ENCODE data around the gene PPP1R2. TPM values are rescaled to one million over a fixed set of nuclear protein-coding genes. Genes with fewer than 3 reads are reported as not detected.

PPP1R2 gene
- total and polyA plus RNA-seq, 2 of the 13 experiments (the other 11 are each of a cell fraction or from before 2014, with no cell fraction given): 36.5 to 86.5 TPM

DNA sequence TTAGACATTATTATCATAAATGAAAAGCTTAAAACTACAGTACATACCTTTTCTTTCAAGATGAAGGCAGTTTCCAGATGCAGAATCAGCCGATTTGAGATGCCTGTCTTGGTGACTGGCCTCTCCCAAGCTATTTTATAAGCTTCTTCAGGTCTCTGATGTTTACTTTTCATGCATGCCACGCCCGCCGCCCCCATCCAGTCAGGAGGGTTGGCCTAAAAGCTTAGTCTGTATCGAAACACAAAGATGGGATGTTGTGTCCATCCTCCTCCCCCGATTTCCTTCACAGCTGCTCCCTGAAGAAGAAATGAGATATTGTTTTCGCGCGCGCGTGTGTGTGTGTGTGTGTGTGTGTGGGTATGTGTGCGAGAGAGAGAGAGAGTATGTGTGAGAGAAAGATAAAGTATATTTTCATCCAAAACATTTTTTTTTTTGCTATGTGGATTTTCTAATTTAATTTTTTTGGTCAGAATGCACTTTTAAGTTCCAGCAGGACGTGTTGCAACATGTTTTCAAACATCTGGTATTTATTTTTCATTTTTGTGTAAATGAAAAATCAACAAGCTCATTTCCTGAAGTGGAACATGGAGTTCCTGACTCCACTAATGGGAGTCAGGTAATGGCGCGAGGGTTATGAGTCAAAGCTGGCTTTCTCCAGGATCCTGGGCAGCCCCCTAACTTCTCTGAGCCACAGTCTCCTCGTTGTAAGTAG, 40.9 kb upstream of the PPP1R2 start, which contains the start of gene APOD:
Gene APOD (minus strand): TSS at position 110 of the 712 bp plus-strand sequence. CDS start 4,479 bp downstream, outside the sequence.
- no peaks in the 10 kb centered on the region for H3K36me3 ChIP-seq (replicated peaks in 1 of 2; ENCODE audit: control insufficient read depth in 1 of 2, insufficient read depth in 2 of 2, low read length in 2 of 2)
- ATAC-seq (no peak), FAIRE-seq (no peak), DNase-seq (ENCODE audit: low spot score) (no peak)
- H3K9ac ChIP-seq (ENCODE audit: insufficient read depth, low read depth, low read length): no peak within 1 kb of the TSS
- BruUV-seq (replicated peaks): no TSS peak
- 48% methylated on average over 16 of the region's 16 CpGs for WGBS (ENCODE audit: low lambda C conversion rate)
- no peaks in the 10 kb centered on the region for H3K79me2 ChIP-seq (ENCODE audit: insufficient read depth, low read length)
- no peak within 1 kb of the TSS for H3K4me2 ChIP-seq (ENCODE audit: low read depth, low read length)
- ChIA-PET CTCF (ENCODE audit: low intra/inter-chr PET ratio, low total read pairs) (no interaction called here), POLR2A (no interaction called here)
- H3K4me3 ChIP-seq (replicated peaks in 1 of 3; ENCODE audit: insufficient read depth in 1 of 3, low read depth in 2 of 3, low read length in 3 of 3): no peak within 1 kb of the TSS
- intact Hi-C loops (cut with micrococcal nuclease; ENCODE audit: unreplicated experiment) (no loop called here), in situ Hi-C loops (cut with HindIII; ENCODE audit: extremely low pct_ligation_motif_present, low pct_unique_long_range_greater_than_20kb) (no loop called here)
- H3K27ac ChIP-seq (ENCODE audit: extremely low read length, insufficient read depth, low read length): no peak within 1 kb of the TSS
- H4K20me1 ChIP-seq (ENCODE audit: insufficient read depth, low read length): no peaks in the 10 kb centered on the region
- peaks cover 18% of the 10 kb centered on the region for H3K4me1 ChIP-seq (ENCODE audit: insufficient read depth, low read length)
- H3K9me3 ChIP-seq (ENCODE audit: low read length): no peaks in the 10 kb centered on the region
- no peak within 1 kb of the TSS for H2AFZ ChIP-seq (ENCODE audit: low read length)
- H3K27me3 ChIP-seq (ENCODE audit: control insufficient read depth in 1 of 2, insufficient read depth in 2 of 2, low read length in 2 of 2): peaks cover 0 to 6% of the 10 kb centered on the region in 2 experiments; a peak in 1 of 5 replicates
- TF ChIP-seq, protein P1, sequence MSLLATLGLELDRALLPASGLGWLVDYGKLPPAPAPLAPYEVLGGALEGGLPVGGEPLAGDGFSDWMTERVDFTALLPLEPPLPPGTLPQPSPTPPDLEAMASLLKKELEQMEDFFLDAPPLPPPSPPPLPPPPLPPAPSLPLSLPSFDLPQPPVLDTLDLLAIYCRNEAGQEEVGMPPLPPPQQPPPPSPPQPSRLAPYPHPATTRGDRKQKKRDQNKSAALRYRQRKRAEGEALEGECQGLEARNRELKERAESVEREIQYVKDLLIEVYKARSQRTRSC (CRISPR knock-in tag; IDR thresholded peaks at IDR 0.05; ENCODE audit: low read depth): no peak
- TF ChIP-seq ZNF124 (CRISPR knock-in tag; IDR thresholded peaks at IDR 0.05): no peak
- no peak for TF ChIP-seq ZNF883 (CRISPR knock-in tag; IDR thresholded peaks at IDR 0.05; ENCODE audit: not compliant biosample characterization)
- TF ChIP-seq ZC3H4 (CRISPR knock-in tag; IDR thresholded peaks at IDR 0.05; ENCODE audit: borderline replicate concordance): no peak
- TF ChIP-seq SOX5 (CRISPR knock-in tag; IDR thresholded peaks at IDR 0.05; ENCODE audit: borderline replicate concordance): no peak
- no peak for TF ChIP-seq ZSCAN12 (CRISPR knock-in tag; IDR thresholded peaks at IDR 0.05)
- TF ChIP-seq NR2F2 (IDR thresholded peaks at IDR 0.05; ENCODE audit: borderline replicate concordance, low read depth): no peak
- no peak for TF ChIP-seq FIP1L1 (IDR thresholded peaks at IDR 0.05; ENCODE audit: borderline replicate concordance, insufficient read depth, low read depth, low read length)
- TF ChIP-seq, protein P2, sequence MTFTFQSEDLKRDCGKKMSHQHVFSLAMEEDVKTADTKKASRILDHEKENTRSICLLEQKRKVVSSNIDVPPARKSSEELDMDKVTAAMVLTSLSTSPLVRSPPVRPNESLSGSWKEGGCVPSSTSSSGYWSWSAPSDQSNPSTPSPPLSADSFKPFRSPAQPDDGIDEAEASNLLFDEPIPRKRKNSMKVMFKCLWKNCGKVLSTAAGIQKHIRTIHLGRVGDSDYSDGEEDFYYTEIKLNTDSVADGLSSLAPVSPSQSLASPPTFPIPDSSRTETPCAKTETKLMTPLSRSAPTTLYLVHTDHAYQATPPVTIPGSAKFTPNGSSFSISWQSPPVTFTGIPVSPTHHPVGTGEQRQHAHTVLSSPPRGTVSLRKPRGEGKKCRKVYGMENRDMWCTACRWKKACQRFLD (CRISPR knock-in tag; IDR thresholded peaks at IDR 0.05; ENCODE audit: borderline replicate concordance): no peak
- TF ChIP-seq ZNF547 (CRISPR knock-in tag; IDR thresholded peaks at IDR 0.05): no peak
- TF ChIP-seq ZNF816 (CRISPR knock-in tag; IDR thresholded peaks at IDR 0.05; ENCODE audit: borderline replicate concordance): no peak
- TF ChIP-seq ZNF143 (CRISPR knock-in tag; IDR thresholded peaks at IDR 0.05): no peak
- no peak for TF ChIP-seq DPF2 (CRISPR knock-in tag; IDR thresholded peaks at IDR 0.05; ENCODE audit: borderline replicate concordance, low read depth)
- TF ChIP-seq FOXO1 (CRISPR knock-in tag; IDR thresholded peaks at IDR 0.05): no peak
- TF ChIP-seq EED (CRISPR knock-in tag; IDR thresholded peaks at IDR 0.05): no peak
